H9 (cell line): ENCODE data around the gene LAMC2. TPM values are rescaled to one million over a fixed set of nuclear protein-coding genes. Genes with fewer than 3 reads are reported as not detected.
"Not testable (repeated sequence)": the region's sequence is repeated elsewhere in the genome, so short reads cannot be mapped to it uniquely, and the experiment has no call there.

Source experiments
- DNase-seq: peaks from one replicate; pipeline ENCODE4 v3.0.0-alpha.2; 2017
- H2AFZ ChIP-seq: one replicate; pipeline ENCODE4 v1.6.1; 2013; ENCODE audit warnings: mild to moderate bottlenecking, low read length, control low read depth, moderate library complexity
- H2AK5ac ChIP-seq: 2 replicates; pipeline ENCODE4 v1.6.1; 2013; ENCODE audit warnings: low read length, control low read depth, mixed read lengths; ENCODE audit not compliant: insufficient read length
- H2BK120ac ChIP-seq: one replicate; pipeline ENCODE4 v1.6.1; 2013; ENCODE audit warnings: low read depth, mild to moderate bottlenecking, low read length, control low read depth, inconsistent platforms; ENCODE audit not compliant: poor library complexity, severe bottlenecking
- H2BK12ac ChIP-seq: 2 replicates; pipeline ENCODE4 v1.6.1; 2013; ENCODE audit warnings: low read length, control low read depth, mixed read lengths, low read depth; ENCODE audit not compliant: insufficient read length
- H2BK15ac ChIP-seq: 2 replicates; pipeline ENCODE4 v1.6.1; 2013; ENCODE audit warnings: low read depth, low read length, control low read depth
- H2BK20ac ChIP-seq: one replicate; pipeline ENCODE4 v1.6.1; 2013; ENCODE audit warnings: low read depth, mild to moderate bottlenecking, low read length, control low read depth, inconsistent platforms; ENCODE audit not compliant: poor library complexity, severe bottlenecking
- H2BK5ac ChIP-seq: 2 replicates; pipeline ENCODE4 v1.6.1; 2013; ENCODE audit warnings: low read length, control low read depth, mixed read lengths; ENCODE audit not compliant: insufficient read length
- H3K14ac ChIP-seq: 2 replicates; pipeline ENCODE4 v1.6.1; 2013; ENCODE audit warnings: low read length, control low read depth; ENCODE audit not compliant: insufficient read depth
- H3K18ac ChIP-seq: 2 replicates; pipeline ENCODE4 v1.6.1; 2013; ENCODE audit warnings: low read depth, mild to moderate bottlenecking, mixed read lengths, low read length, control low read depth; ENCODE audit not compliant: insufficient read length
- H3K23ac ChIP-seq: 2 replicates; pipeline ENCODE4 v1.6.1; 2013; ENCODE audit warnings: low read length, control low read depth, mixed read lengths, low read depth; ENCODE audit not compliant: insufficient read length
- H3K23me2 ChIP-seq: 2 replicates; pipeline ENCODE4 v1.6.1; 2013; ENCODE audit warnings: low read depth, mild to moderate bottlenecking, mixed read lengths, low read length, control low read depth; ENCODE audit not compliant: insufficient read length, poor library complexity, severe bottlenecking
- H3K27ac ChIP-seq: 2 replicates; pipeline ENCODE4 v1.5.1; 2013; ENCODE audit warnings: low read length, control low read depth, mixed read lengths, low read depth; ENCODE audit not compliant: insufficient read length
- H3K27me3 ChIP-seq: 2 replicates; pipeline ENCODE4 v1.6.1; 2013; ENCODE audit warnings: low read length, control low read depth, inconsistent platforms; ENCODE audit not compliant: insufficient read depth
- H3K4ac ChIP-seq: 2 replicates; pipeline ENCODE4 v1.6.1; 2013; ENCODE audit warnings: low read depth, mild to moderate bottlenecking, control low read depth, inconsistent platforms, low read length, moderate library complexity
- H3K4me1 ChIP-seq: 2 replicates; pipeline ENCODE4 v1.6.1; 2013; ENCODE audit warnings: low read length, control low read depth, inconsistent platforms; ENCODE audit not compliant: insufficient read depth
- H3K4me2 ChIP-seq: 2 replicates; pipeline ENCODE4 v1.6.1; 2013; ENCODE audit warnings: low read length, control low read depth, mixed read lengths; ENCODE audit not compliant: insufficient read length, insufficient read depth
- H3K56ac ChIP-seq: 2 replicates; pipeline ENCODE4 v1.6.1; 2013; ENCODE audit warnings: low read depth, mild to moderate bottlenecking, mixed read lengths, low read length, control low read depth; ENCODE audit not compliant: insufficient read length
- H3K79me1 ChIP-seq: 2 replicates; pipeline ENCODE4 v1.6.1; 2013; ENCODE audit warnings: low read depth, mild to moderate bottlenecking, moderate library complexity, low read length, control low read depth, inconsistent platforms; ENCODE audit not compliant: insufficient read depth, poor library complexity, severe bottlenecking
- H3K79me2 ChIP-seq: 2 replicates; pipeline ENCODE4 v1.6.1; 2013; ENCODE audit warnings: low read length, control low read depth, inconsistent platforms; ENCODE audit not compliant: insufficient read depth
- H3K9ac ChIP-seq: 2 replicates; pipeline ENCODE4 v1.6.1; 2013; ENCODE audit warnings: low read length, control low read depth, mixed read lengths; ENCODE audit not compliant: insufficient read length; ENCODE audit errors: extremely low read depth
- H3K9me3 ChIP-seq: one replicate; pipeline ENCODE4 v1.6.1; 2013; ENCODE audit warnings: low read depth, low read length, inconsistent platforms; ENCODE audit not compliant: control insufficient read depth
- H3T11ph ChIP-seq: one replicate; pipeline ENCODE4 v1.6.1; 2013; ENCODE audit warnings: mild to moderate bottlenecking, low read length, control low read depth, inconsistent platforms
- H4K20me1 ChIP-seq: one replicate; pipeline ENCODE4 v1.6.1; 2013; ENCODE audit not compliant: control insufficient read depth, insufficient read length, insufficient read depth
- H4K5ac ChIP-seq: 2 replicates; pipeline ENCODE4 v1.6.1; 2013; ENCODE audit warnings: low read depth, mild to moderate bottlenecking, mixed read lengths, low read length, control low read depth; ENCODE audit not compliant: insufficient read length
- H4K8ac ChIP-seq: replicated peaks from 2 replicates; pipeline ENCODE4 v1.6.1; 2013; ENCODE audit warnings: low read length, control low read depth, mixed read lengths, low read depth; ENCODE audit not compliant: insufficient read length
- H4K91ac ChIP-seq: 2 replicates; pipeline ENCODE4 v1.6.1; 2013; ENCODE audit warnings: low read depth, mild to moderate bottlenecking, moderate library complexity, mixed read lengths, low read length, control low read depth; ENCODE audit not compliant: insufficient read length
- H3K27ac Mint-ChIP-seq, 3 experiments: 2 replicates in 2 of 3; 3 replicates in 1 of 3; pipeline ENCODE4 v1.8.0; 2020 to 2021; ENCODE audit warnings: mixed read lengths in 3 of 3, mild to moderate bottlenecking in 1 of 3, moderate library complexity in 1 of 3
- H3K27me3 Mint-ChIP-seq: 2 replicates; pipeline ENCODE4 v1.8.0; 2021; ENCODE audit warnings: low read depth, mild to moderate bottlenecking, moderate library complexity, mixed read lengths
- H3K36me3 Mint-ChIP-seq, 3 experiments: 2 replicates in 2 of 3; 3 replicates in 1 of 3; pipeline ENCODE4 v1.8.0; 2020 to 2021; ENCODE audit warnings: low read depth in 3 of 3, mixed read lengths in 3 of 3; ENCODE audit not compliant: insufficient read depth in 1 of 3
- H3K4me1 Mint-ChIP-seq, 2 experiments: 2 replicates each; pipeline ENCODE4 v1.8.0; 2020; ENCODE audit warnings: mixed read lengths in 2 of 2
- H3K4me3 Mint-ChIP-seq, 2 experiments: 2 replicates in 1 of 2; 3 replicates in 1 of 2; pipeline ENCODE4 v1.8.0; 2020 to 2021; ENCODE audit warnings: mild to moderate bottlenecking in 2 of 2, mixed read lengths in 2 of 2, moderate library complexity in 1 of 2
- H3K9me3 Mint-ChIP-seq, 2 experiments: 2 replicates in 1 of 2; 3 replicates in 1 of 2; pipeline ENCODE4 v1.8.0; 2020; ENCODE audit warnings: mild to moderate bottlenecking in 2 of 2, mixed read lengths in 2 of 2, moderate library complexity in 1 of 2
- WGBS: extraction: QIAGEN DNeasy Blood & Tissue Kit; methylation state at CpG from one replicate; pipeline ENCODE4 v1.1.7; 2013; ENCODE audit warnings: missing lambda C conversion rate, low lambda C conversion rate, mixed read lengths; ENCODE audit not compliant: insufficient read length; ENCODE audit errors: extremely low coverage; 5-methylcytosine and 5-hydroxymethylcytosine counted together
- total RNA-seq: library from RNA; stranded (reverse); gene quantifications from 2 replicates; pipeline ENCODE4 v1.2.1, GENCODE V29; 2021
- TF ChIP-seq, protein P1 (sequence below): fragments of 200-600 bp; sonication (generic); conservative IDR thresholded peaks from 3 replicates; pipeline ENCODE4 v1.8.0; 2021; ENCODE audit warnings: antibody characterized with exemption, mild to moderate bottlenecking

Gene LAMC2
- total RNA-seq, 1 experiment from 2014 or later: 7.4 TPM

GRCh38 chr1:183273300-183273699 lies 87.2 kb downstream of the LAMC2 start:
- H4K91ac ChIP-seq: no peak overlapping the region
- no peak for DNase-seq
- no peaks in the 10 kb centered on the region for H3K27me3 ChIP-seq
- H3T11ph ChIP-seq: no peak overlapping the region
- H3K36me3 Mint-ChIP-seq: no peaks in the 10 kb centered on the region
- no peak overlapping the region for H3K27ac Mint-ChIP-seq
- peaks cover 13% of the 10 kb centered on the region in 2 experiments for H3K4me1 Mint-ChIP-seq
- no peak overlapping the region for H3K9ac ChIP-seq
- no peak overlapping the region for H3K4ac ChIP-seq
- no peaks in the 10 kb centered on the region; the same call in 1 of the 2 replicates for H3K27me3 Mint-ChIP-seq
- no peak overlapping the region for H3K18ac ChIP-seq
- H3K56ac ChIP-seq: no peak overlapping the region
- no peaks in the 10 kb centered on the region for H3K79me2 ChIP-seq
- H2BK5ac ChIP-seq: no peak overlapping the region
- H2BK20ac ChIP-seq: no peak overlapping the region
- no peak overlapping the region for H3K23ac ChIP-seq
- no peak overlapping the region for H2BK12ac ChIP-seq
- no peak overlapping the region for H3K14ac ChIP-seq
- no peak overlapping the region for H3K27ac ChIP-seq
- no peak overlapping the region for H4K5ac ChIP-seq
- no peak overlapping the region for H3K4me2 ChIP-seq
- WGBS: no CpG with 5 or more reads among the region's 5 CpGs
- no peak overlapping the region for H2BK15ac ChIP-seq
- no peaks in the 10 kb centered on the region for H3K79me1 ChIP-seq
- TF ChIP-seq, protein P1, sequence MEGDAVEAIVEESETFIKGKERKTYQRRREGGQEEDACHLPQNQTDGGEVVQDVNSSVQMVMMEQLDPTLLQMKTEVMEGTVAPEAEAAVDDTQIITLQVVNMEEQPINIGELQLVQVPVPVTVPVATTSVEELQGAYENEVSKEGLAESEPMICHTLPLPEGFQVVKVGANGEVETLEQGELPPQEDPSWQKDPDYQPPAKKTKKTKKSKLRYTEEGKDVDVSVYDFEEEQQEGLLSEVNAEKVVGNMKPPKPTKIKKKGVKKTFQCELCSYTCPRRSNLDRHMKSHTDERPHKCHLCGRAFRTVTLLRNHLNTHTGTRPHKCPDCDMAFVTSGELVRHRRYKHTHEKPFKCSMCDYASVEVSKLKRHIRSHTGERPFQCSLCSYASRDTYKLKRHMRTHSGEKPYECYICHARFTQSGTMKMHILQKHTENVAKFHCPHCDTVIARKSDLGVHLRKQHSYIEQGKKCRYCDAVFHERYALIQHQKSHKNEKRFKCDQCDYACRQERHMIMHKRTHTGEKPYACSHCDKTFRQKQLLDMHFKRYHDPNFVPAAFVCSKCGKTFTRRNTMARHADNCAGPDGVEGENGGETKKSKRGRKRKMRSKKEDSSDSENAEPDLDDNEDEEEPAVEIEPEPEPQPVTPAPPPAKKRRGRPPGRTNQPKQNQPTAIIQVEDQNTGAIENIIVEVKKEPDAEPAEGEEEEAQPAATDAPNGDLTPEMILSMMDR: no peak
- H3K23me2 ChIP-seq: no peaks in the 10 kb centered on the region
- no peak overlapping the region for H4K8ac ChIP-seq
- no peak overlapping the region for H2AFZ ChIP-seq
- H3K9me3 ChIP-seq: no peaks in the 10 kb centered on the region
- H3K4me1 ChIP-seq: peaks cover 3% of the 10 kb centered on the region; the same call in 1 of the 2 replicates
- no peak overlapping the region; a peak in 1 of 5 replicates for H3K4me3 Mint-ChIP-seq
- H2AK5ac ChIP-seq: no peak overlapping the region
- no peaks in the 10 kb centered on the region for H4K20me1 ChIP-seq
- H2BK120ac ChIP-seq: no peak overlapping the region
- no peaks in the 10 kb centered on the region for H3K9me3 Mint-ChIP-seq

DNA sequence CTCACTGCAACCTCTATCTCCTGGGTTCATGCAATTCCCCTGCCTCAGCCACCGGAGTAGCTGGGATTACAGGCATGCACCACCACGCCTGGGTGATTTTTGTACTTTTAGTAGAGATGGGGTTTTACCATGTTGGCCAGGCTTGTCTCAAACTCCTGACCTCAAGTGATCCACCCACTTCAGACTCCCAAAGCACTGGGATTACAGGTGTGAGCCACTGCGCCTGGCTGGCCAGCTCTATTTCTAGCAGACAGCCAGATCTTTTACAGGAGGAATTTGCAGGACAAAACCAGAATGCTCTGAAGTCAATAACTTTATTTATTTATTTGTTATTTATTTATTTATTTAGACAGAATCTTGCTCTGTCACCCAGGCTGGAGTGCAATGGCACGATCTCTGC lies 87.9 kb downstream of the LAMC2 start:
- not testable (repeated sequence) for H3K9me3 Mint-ChIP-seq, H3K4me1 ChIP-seq, H3K18ac ChIP-seq, H4K8ac ChIP-seq, H2BK5ac ChIP-seq, H3K9me3 ChIP-seq, H2BK20ac ChIP-seq, DNase-seq, H3K36me3 Mint-ChIP-seq, H3K27me3 ChIP-seq, H4K91ac ChIP-seq, H3K4me2 ChIP-seq, H2BK12ac ChIP-seq, H3K27me3 Mint-ChIP-seq, H3K9ac ChIP-seq, H3K4me3 Mint-ChIP-seq, H2AK5ac ChIP-seq, H4K5ac ChIP-seq, H3K23me2 ChIP-seq, H2BK120ac ChIP-seq, H2AFZ ChIP-seq, H3K23ac ChIP-seq, H4K20me1 ChIP-seq, H3K27ac ChIP-seq, H3K14ac ChIP-seq, H3K4ac ChIP-seq, H3T11ph ChIP-seq, H3K79me2 ChIP-seq, H2BK15ac ChIP-seq, H3K79me1 ChIP-seq, H3K56ac ChIP-seq
- peak overlapping the region in 1 of 3 experiments; percentile 72; a peak in 1 of 7 replicates for H3K27ac Mint-ChIP-seq
- no CpG with 5 or more reads among the region's 4 CpGs for WGBS
- peaks cover 20% of the 10 kb centered on the region in 2 experiments for H3K4me1 Mint-ChIP-seq
